ENCODE measurements around the gene RFFL.
"Not testable (repeated sequence)": the region's sequence is repeated elsewhere in the genome, so short reads cannot be mapped to it uniquely, and the experiment has no call there.

The RFFL gene

GRCh38 chr17:35046740-35047283, 16.7 kb downstream of the RFFL start:
- peak; percentile 56 for DNase-seq

GRCh38 chr17:35046245-35046644, 17.3 kb downstream of the RFFL start:
- no peak for DNase-seq

GRCh38 chr17:35045458-35045979, 18.0 kb downstream of the RFFL start:
- DNase-seq = not testable (repeated sequence)

- no peak for DNase-seq
Observed at GRCh38 chr17:35044181-35044580, 19.3 kb downstream of the RFFL start.

- DNase-seq = no peak
Observed at GRCh38 chr17:35041390-35041789, 22.1 kb downstream of the RFFL start.

GRCh38 chr17:35038453-35038852, 25.1 kb downstream of the RFFL start:
- no peak for DNase-seq

GRCh38 chr17:35030780-35031179, 32.7 kb downstream of the RFFL start:
- DNase-seq = no peak

- DNase-seq = no peak
Observed at GRCh38 chr17:35028531-35029262, 34.8 kb downstream of the RFFL start.

- DNase-seq = not testable (repeated sequence)
Observed at GRCh38 chr17:35028097-35028496, 35.4 kb downstream of the RFFL start.

- no peak for DNase-seq
Observed at GRCh38 chr17:35025541-35025940, 38.0 kb downstream of the RFFL start.

GRCh38 chr17:35023538-35023937, 40.0 kb downstream of the RFFL start:
- DNase-seq = no peak

GRCh38 chr17:35022536-35023063, 40.9 kb downstream of the RFFL start:
- DNase-seq = peak; percentile 61

- DNase-seq = no peak
Observed at GRCh38 chr17:35021520-35022380, 41.8 kb downstream of the RFFL start.

- no peak for DNase-seq
Observed at GRCh38 chr17:35019386-35020179, 43.9 kb downstream of the RFFL start.

- DNase-seq = no peak
Observed at GRCh38 chr17:35018814-35019213, 44.7 kb downstream of the RFFL start.

- DNase-seq = no peak
Observed at GRCh38 chr17:35017021-35017420, 46.5 kb downstream of the RFFL start.

GRCh38 chr17:35016369-35016768, 47.1 kb downstream of the RFFL start:
- no peak for DNase-seq

- no peak for DNase-seq
Observed at GRCh38 chr17:35011671-35012216, 51.8 kb downstream of the RFFL start.

- no peak for DNase-seq
Observed at GRCh38 chr17:35010093-35010492, 53.4 kb downstream of the RFFL start.

- no peak for DNase-seq
Observed at GRCh38 chr17:35006961-35007360, 56.5 kb downstream of the RFFL start.

- DNase-seq = no peak
Observed at GRCh38 chr17:35006345-35006744, 57.2 kb downstream of the RFFL start.

GRCh38 chr17:35003778-35004177, 59.7 kb downstream of the RFFL start:
- DNase-seq = no peak

Measured in effector CD4-positive, alpha-beta T cell (primary cell).